Astrocyte of the cerebellum (primary cell): Measurements from ENCODE around the gene CSF2.
"Not testable (repeated sequence)": the region's sequence is repeated elsewhere in the genome, so short reads cannot be mapped to it uniquely, and the experiment has no call there.

Source experiments
- DNase-seq: peaks from one replicate; pipeline ENCODE4 v3.0.0-alpha.2; 2011; ENCODE audit warnings: low read depth
- H3K4me3 ChIP-seq: 2 replicates; pipeline ENCODE4 v1.5.1; 2011; ENCODE audit warnings: mild to moderate bottlenecking, low read depth, low read length, moderate library complexity
- CTCF ChIP-seq: IDR thresholded peaks from 2 replicates; pipeline ENCODE4 v1.5.1; 2012; ENCODE audit warnings: low read length, low read depth, moderate library complexity, mild to moderate bottlenecking; ENCODE audit errors: missing control alignments
- in situ Hi-C: cut with HindIII; loops from 2 replicates; pipeline ENCODE4 v1.10.0; 2017; ENCODE audit warnings: low sequenced_read_pairs

Gene CSF2

GRCh38 chr5:132102944-132103331 lies 29.3 kb downstream of the CSF2 start:
- no peak overlapping the region for H3K4me3 ChIP-seq
- no peak for DNase-seq
- in situ Hi-C loops = no loop called here
- TF ChIP-seq CTCF = no peak

- no peak for TF ChIP-seq CTCF
- H3K4me3 ChIP-seq = no peak overlapping the region
Observed at GRCh38 chr5:132103332-132103951, 29.9 kb downstream of the CSF2 start.

GRCh38 chr5:132103969-132104391 lies 30.4 kb downstream of the CSF2 start:
- TF ChIP-seq CTCF = no peak
- in situ Hi-C loops = no loop called here
- H3K4me3 ChIP-seq = no peak overlapping the region
- no peak for DNase-seq

More at GRCh38 chr5:132103332-132103951, 29.9 kb downstream of the CSF2 start:
- in situ Hi-C loops = no loop called here
- DNase-seq = peak; percentile 82

GRCh38 chr5:132104556-132104955 lies 31.0 kb downstream of the CSF2 start:
- in situ Hi-C loops = no loop called here
- H3K4me3 ChIP-seq = no peak overlapping the region
- DNase-seq = no peak
- no peak for TF ChIP-seq CTCF

GRCh38 chr5:132105688-132106087 lies 32.1 kb downstream of the CSF2 start:
- DNase-seq = no peak
- no peak overlapping the region for H3K4me3 ChIP-seq
- no peak for TF ChIP-seq CTCF
- in situ Hi-C loops = no loop called here

- DNase-seq, in situ Hi-C loops, H3K4me3 ChIP-seq: not testable (repeated sequence)
Observed at GRCh38 chr5:132108495-132108894, 34.9 kb downstream of the CSF2 start.

- DNase-seq, in situ Hi-C loops, H3K4me3 ChIP-seq: not testable (repeated sequence)
Observed at GRCh38 chr5:132108957-132109356, 35.4 kb downstream of the CSF2 start.
